Left ventricle myocardium inferior (tissue), 1 donor: ENCODE results near the gene ARHGAP24. TPM values are rescaled to one million over a fixed set of nuclear protein-coding genes. Genes with fewer than 3 reads are reported as not detected.
"Not testable (repeated sequence)": the region's sequence is repeated elsewhere in the genome, so short reads cannot be mapped to it uniquely, and the experiment has no call there.

Experiments
- DNase-seq: peaks from one replicate; pipeline ENCODE4 v3.0.0-alpha.2; 2020
- H3K27ac ChIP-seq: fragments of 200-600 bp; replicated peaks from 2 replicates; pipeline ENCODE4 v1.8.0; 2021
- H3K27me3 ChIP-seq: fragments of 200-600 bp; 2 replicates; pipeline ENCODE4 v1.8.0; 2021; ENCODE audit warnings: low read depth
- H3K36me3 ChIP-seq: fragments of 200-600 bp; 2 replicates; pipeline ENCODE4 v1.8.0; 2021
- H3K4me1 ChIP-seq: fragments of 200-600 bp; 2 replicates; pipeline ENCODE4 v1.8.0; 2021
- H3K4me3 ChIP-seq: fragments of 200-600 bp; 2 replicates; pipeline ENCODE4 v1.8.0; 2021; ENCODE audit warnings: mild to moderate bottlenecking, moderate library complexity
- H3K9me3 ChIP-seq: fragments of 200-600 bp; replicated peaks from 2 replicates; pipeline ENCODE4 v1.8.0; 2021
- CTCF ChIP-seq: fragments of 200-600 bp; IDR thresholded peaks from 2 replicates; pipeline ENCODE4 v1.8.0; 2021; ENCODE audit warnings: antibody characterized with exemption, mild to moderate bottlenecking, borderline replicate concordance
- intact Hi-C: fragments of 100-400 bp; cut with micrococcal nuclease; formaldehyde crosslinking; loops from one replicate; pipeline ENCODE4 v1.11.0; 2022
- total RNA-seq: library from RNA; stranded (reverse); fragmentation: NEBNext Ultra II Directional; extraction: Animal tissue kit (Norgen Biotek cat#: 25700); gene quantifications from one replicate; pipeline ENCODE4 v1.2.1, GENCODE V29; 2021
- donor health status: DM: no; HTN: yes; CAD: no; lungs with severe emphysema.

ARHGAP24 gene
- total RNA-seq, 1 donor from 2014 or later, result 13.7 TPM

DNA sequence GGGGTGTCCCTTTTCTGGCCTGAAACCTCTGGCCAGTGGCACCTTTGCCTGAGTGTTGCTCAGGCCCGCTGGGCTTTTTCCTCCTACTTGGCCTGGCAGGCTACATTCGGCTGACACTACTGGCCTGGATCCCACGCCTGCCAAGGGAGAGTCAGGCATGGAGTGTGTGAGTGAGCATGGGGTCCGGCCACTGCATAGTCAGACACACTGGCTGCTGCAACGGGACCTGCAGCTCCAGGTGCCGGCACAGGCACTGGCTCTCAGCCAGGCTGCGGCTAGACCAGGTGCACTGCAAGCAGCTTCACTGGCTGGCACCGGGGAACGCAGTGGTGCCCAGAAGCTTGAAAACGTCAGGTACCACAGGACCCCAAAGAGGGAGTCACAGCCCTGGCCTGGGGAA lies 434.9 kb downstream of the ARHGAP24 start:
- no peaks in the 10 kb centered on the region for H3K9me3 ChIP-seq
- intact Hi-C loops, result no loop called here
- H3K36me3 ChIP-seq, result no peaks in the 10 kb centered on the region
- no peak overlapping the region for H3K27ac ChIP-seq
- no peak overlapping the region for H3K4me3 ChIP-seq
- H3K4me1 ChIP-seq, result peaks cover 17% of the 10 kb centered on the region
- no peak for TF ChIP-seq CTCF
- peak; percentile 22 for DNase-seq
- H3K27me3 ChIP-seq, result no peaks in the 10 kb centered on the region

DNA sequence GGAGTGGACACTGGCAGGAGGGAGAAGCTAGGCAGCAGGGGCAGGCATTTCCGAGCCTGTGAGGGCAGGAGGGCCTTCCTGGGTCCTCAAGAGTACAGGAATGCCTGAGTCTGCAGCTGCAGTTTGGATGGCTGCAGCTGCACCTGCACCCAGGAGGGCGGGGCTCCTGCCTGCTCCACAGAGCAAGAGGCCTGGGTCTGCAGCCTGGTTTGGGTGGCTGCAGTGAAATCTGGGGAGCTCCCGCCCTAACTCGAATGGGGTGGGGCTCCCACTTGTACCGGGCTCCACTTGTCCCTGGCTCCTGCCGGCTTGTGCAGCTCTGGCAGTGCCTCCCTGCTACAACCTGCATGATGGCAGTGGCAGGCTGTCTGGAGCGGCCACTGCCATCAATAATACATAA lies 436.0 kb downstream of the ARHGAP24 start:
- Histone ChIP-seq H3K4me1 (peaks cover 10% of the 10 kb centered on the region), H3K27ac (no peak overlapping the region), H3K36me3 (no peaks in the 10 kb centered on the region), H3K27me3 (no peaks in the 10 kb centered on the region), H3K9me3 (peaks cover 8% of the 10 kb centered on the region), H3K4me3 (no peak overlapping the region)
- intact Hi-C loops, result no loop called here
- DNase-seq, result no peak
- TF ChIP-seq CTCF, result no peak

DNA sequence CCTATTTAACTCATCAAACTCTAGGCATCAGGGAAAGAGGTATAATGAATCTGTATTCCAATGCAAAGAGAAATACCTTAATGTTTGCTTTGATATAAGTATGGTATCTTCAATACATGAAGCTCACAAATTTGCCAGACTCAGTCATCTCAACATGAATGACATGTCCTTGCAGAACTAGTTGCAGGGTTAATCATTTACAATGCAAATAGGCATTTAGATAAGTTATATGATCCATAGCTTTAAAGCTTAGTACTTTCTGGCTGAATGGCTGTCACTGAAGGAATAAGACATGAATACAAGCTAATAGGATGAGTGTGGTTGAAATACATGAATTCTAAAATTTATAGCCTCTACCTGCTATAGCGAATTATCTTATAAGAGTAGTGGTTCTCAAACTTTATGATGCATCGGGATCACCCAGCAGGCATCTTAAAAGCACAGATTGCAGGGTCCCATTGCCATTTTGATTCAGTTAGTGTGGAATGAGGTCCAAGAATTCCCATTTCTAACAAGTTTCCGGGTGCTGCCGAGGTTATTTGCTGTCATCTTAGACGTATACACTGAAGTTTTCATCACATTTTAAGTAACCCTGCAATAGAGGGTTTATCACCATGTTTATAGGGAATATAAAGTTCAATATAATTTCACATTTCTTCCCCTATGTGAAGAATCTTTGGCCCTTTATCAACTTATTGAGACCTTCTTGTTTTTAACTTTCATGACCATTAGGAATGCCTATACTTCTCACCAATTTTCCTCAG lies 439.2 kb downstream of the ARHGAP24 start:
- H3K4me1 ChIP-seq, result peaks cover 9% of the 10 kb centered on the region
- H3K9me3 ChIP-seq, result peaks cover 8% of the 10 kb centered on the region
- no peak for DNase-seq
- H3K36me3 ChIP-seq, result no peaks in the 10 kb centered on the region
- TF ChIP-seq CTCF, result no peak
- no peaks in the 10 kb centered on the region for H3K27me3 ChIP-seq
- H3K4me3 ChIP-seq, result no peak overlapping the region
- intact Hi-C loops, result no loop called here
- H3K27ac ChIP-seq, result no peak overlapping the region

DNA sequence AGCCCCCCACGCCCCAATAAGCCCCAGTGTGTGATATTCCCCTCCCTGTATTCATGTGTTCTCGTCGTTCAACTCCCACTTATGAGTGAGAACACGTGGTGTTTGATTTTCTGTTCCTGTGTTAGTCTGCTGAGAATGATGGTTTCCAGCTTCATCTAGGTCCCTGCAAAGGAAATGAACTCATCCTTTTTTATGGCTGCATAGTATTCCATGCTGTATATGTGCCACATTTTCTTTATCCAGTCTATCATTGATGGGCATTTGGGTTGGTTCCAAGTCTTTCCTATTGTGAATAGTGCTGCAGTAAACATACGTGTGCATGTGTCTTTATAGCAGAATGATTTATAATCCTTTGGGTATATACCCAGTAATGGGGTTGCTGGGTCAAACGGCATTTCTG lies 440.6 kb downstream of the ARHGAP24 start:
- H3K27ac ChIP-seq, H3K4me1 ChIP-seq, H3K36me3 ChIP-seq, H3K9me3 ChIP-seq, H3K27me3 ChIP-seq, DNase-seq, H3K4me3 ChIP-seq, intact Hi-C loops: not testable (repeated sequence)

GRCh38 chr4:85919200-85919887 lies 444.4 kb downstream of the ARHGAP24 start:
- TF ChIP-seq CTCF, result no peak
- no peak for DNase-seq
- no peaks in the 10 kb centered on the region for H3K27me3 ChIP-seq
- H3K4me3 ChIP-seq, result no peak overlapping the region
- intact Hi-C loops, result no loop called here
- no peaks in the 10 kb centered on the region for H3K36me3 ChIP-seq
- no peaks in the 10 kb centered on the region for H3K4me1 ChIP-seq
- H3K9me3 ChIP-seq, result peaks cover 8% of the 10 kb centered on the region
- no peak overlapping the region for H3K27ac ChIP-seq

- Histone ChIP-seq H3K4me1 (peaks cover 25% of the 10 kb centered on the region), H3K27ac (no peak overlapping the region), H3K36me3 (no peaks in the 10 kb centered on the region), H3K27me3 (no peaks in the 10 kb centered on the region), H3K4me3 (no peak overlapping the region), H3K9me3 (no peaks in the 10 kb centered on the region)
- intact Hi-C loops, result no loop called here
- no peak for DNase-seq
- no peak for TF ChIP-seq CTCF
These were observed 450.1 kb downstream of the ARHGAP24 start for GRCh38 chr4:85925071-85925470.
